Measurements from ENCODE around the gene KHNYN. TPM values are rescaled to one million over a fixed set of nuclear protein-coding genes. Genes with fewer than 3 reads are reported as not detected.
"Not testable (repeated sequence)": the region's sequence is repeated elsewhere in the genome, so short reads cannot be mapped to it uniquely, and the experiment has no call there.

The KHNYN gene
- total RNA-seq, 4 donors from 2014 or later, result 65.7 to 129 (median 101) TPM

DNA sequence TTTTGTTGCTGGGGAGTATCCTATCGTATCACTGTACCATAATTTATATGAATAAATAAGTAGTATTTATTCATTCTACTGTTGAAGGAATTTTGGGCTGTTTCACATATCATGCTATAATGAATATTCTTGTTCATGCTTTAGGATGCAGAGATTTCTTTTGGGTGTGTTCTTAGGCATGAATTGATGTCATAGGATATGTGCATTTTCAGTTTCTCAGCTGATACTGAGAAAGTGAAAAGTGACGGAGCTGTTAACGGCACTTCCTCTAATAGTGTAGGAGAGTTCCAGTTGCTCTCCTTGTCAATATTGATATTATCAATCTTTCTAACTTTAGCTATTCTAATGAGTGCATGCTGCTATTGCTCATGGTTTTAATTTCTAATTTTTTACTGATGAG lies 36.1 kb downstream of the KHNYN start:
- DNase-seq, result no peak
- Histone ChIP-seq H3K27ac (no peak overlapping the region), H3K4me1 (no peaks in the 10 kb centered on the region), H3K36me3 (no peaks in the 10 kb centered on the region), H3K9me3 (no peaks in the 10 kb centered on the region), H3K4me3 (no peak overlapping the region), H3K27me3 (no peaks in the 10 kb centered on the region)
- WGBS, 2 donors (ENCODE audit: low coverage in 1 of 2), result 95 to 100% methylated on average over 3 of the region's 3 CpGs
- in situ Hi-C loops (cut with MboI; ENCODE audit: low pct_ligation_motif_present in 1 of 4, low pct_unique_long_range_greater_than_20kb in 1 of 4, low sequenced_read_pairs in 3 of 4), result no loop called here
- intact Hi-C loops (cut with DNase I; ENCODE audit: low total_unique reads), result no loop called here
- TF ChIP-seq POLR2A (IDR thresholded peaks at IDR 0.05) (no peak), EP300 (IDR thresholded peaks at IDR 0.05; ENCODE audit: low read depth) (no peak), POLR2AphosphoS5 (IDR thresholded peaks at IDR 0.05) (no peak)
- TF ChIP-seq, protein P1, sequence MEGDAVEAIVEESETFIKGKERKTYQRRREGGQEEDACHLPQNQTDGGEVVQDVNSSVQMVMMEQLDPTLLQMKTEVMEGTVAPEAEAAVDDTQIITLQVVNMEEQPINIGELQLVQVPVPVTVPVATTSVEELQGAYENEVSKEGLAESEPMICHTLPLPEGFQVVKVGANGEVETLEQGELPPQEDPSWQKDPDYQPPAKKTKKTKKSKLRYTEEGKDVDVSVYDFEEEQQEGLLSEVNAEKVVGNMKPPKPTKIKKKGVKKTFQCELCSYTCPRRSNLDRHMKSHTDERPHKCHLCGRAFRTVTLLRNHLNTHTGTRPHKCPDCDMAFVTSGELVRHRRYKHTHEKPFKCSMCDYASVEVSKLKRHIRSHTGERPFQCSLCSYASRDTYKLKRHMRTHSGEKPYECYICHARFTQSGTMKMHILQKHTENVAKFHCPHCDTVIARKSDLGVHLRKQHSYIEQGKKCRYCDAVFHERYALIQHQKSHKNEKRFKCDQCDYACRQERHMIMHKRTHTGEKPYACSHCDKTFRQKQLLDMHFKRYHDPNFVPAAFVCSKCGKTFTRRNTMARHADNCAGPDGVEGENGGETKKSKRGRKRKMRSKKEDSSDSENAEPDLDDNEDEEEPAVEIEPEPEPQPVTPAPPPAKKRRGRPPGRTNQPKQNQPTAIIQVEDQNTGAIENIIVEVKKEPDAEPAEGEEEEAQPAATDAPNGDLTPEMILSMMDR (IDR thresholded peaks at IDR 0.05), result no peak

DNA sequence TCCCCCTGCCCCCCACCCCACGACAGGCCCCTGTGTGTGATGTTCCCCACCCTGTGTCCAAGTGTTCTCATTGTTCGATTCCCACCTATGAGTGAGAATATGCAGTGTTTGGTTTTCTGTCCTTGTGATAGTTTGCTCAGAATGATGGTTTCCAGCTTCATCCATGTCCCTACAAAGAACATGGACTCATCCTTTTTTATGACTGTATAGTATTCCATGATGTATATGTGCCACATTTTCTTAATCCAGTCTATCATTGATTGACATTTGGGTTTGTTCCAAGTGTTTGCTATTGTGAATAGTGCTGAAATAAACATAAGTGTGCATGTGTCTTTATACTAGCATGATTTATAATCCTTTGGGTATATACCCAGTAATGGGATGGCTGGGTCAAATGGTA lies 40.7 kb downstream of the KHNYN start:
- WGBS, 2 donors (ENCODE audit: low coverage in 1 of 2), result 93% methylated on average over 2 of the region's 2 CpGs; no CpG with 5 or more reads in 1 of the 2 donors
- H3K27ac ChIP-seq; H3K4me1 ChIP-seq; intact Hi-C loops (cut with DNase I; ENCODE audit: low total_unique reads); H3K36me3 ChIP-seq; DNase-seq; H3K9me3 ChIP-seq; in situ Hi-C loops (cut with MboI; ENCODE audit: low pct_ligation_motif_present in 1 of 4, low pct_unique_long_range_greater_than_20kb in 1 of 4, low sequenced_read_pairs in 3 of 4); H3K27me3 ChIP-seq; H3K4me3 ChIP-seq: not testable (repeated sequence)

DNA sequence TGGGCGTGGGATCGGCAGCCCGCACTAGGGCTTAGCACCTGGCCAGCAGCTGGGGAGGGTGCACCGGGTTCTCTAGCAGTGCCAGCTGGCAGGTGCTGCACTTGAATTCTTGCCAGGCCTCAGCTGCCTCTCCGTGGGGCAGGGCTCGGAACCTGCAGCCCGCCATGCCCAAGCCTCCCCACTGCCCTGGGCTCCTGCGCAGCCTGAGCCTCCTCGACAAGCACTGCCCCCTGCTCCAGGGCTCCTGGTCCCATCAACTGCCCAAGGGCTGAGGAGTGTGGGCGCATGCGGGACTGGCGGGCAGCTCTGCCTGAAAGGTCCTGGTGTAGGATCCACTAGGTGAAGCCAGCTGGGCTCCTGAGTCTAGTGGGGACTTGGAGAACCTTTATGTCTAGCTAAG lies 43.5 kb downstream of the KHNYN start:
- intact Hi-C loops (cut with DNase I; ENCODE audit: low total_unique reads) (no loop called here), in situ Hi-C loops (cut with MboI; ENCODE audit: low pct_ligation_motif_present in 1 of 4, low pct_unique_long_range_greater_than_20kb in 1 of 4, low sequenced_read_pairs in 3 of 4) (no loop called here)
- no peaks in the 10 kb centered on the region for H3K36me3 ChIP-seq
- TF ChIP-seq POLR2AphosphoS5 (IDR thresholded peaks at IDR 0.05), result no peak
- TF ChIP-seq, protein P1 (IDR thresholded peaks at IDR 0.05), result no peak
- TF ChIP-seq EP300 (IDR thresholded peaks at IDR 0.05; ENCODE audit: low read depth), result no peak
- no peak for TF ChIP-seq POLR2A (IDR thresholded peaks at IDR 0.05)
- no peaks in the 10 kb centered on the region for H3K27me3 ChIP-seq
- H3K4me1 ChIP-seq, result no peaks in the 10 kb centered on the region
- H3K4me3 ChIP-seq, result no peak overlapping the region
- WGBS, 2 donors (ENCODE audit: low coverage in 1 of 2), result 88% methylated on average over 8 of the region's 12 CpGs; no CpG with 5 or more reads in 1 of the 2 donors
- H3K27ac ChIP-seq, result no peak overlapping the region
- no peaks in the 10 kb centered on the region for H3K9me3 ChIP-seq
- DNase-seq, result no peak

DNA sequence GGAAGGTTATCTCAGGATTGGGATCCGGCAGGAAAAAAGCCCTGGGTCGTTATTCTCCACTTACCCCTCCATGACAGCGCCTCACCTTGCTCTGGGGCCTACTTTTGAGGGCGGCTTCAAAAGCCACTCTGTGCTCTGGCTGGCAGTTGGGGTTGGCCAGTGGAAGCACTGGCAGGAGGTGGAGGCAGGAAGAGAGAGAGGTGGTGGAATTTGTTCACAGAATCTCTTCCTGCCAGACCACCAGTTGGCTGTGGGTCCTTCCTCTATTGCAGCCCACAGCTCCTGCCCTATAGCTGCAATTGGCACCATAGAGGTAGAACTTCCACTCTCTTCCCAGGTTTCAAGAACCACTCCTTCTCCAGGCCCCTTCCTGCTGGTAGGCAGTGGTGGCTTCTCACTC lies 45.5 kb downstream of the KHNYN start:
- in situ Hi-C loops (cut with MboI; ENCODE audit: low pct_ligation_motif_present in 1 of 4, low pct_unique_long_range_greater_than_20kb in 1 of 4, low sequenced_read_pairs in 3 of 4), result no loop called here
- Histone ChIP-seq H3K27ac (no peak overlapping the region), H3K9me3 (no peaks in the 10 kb centered on the region), H3K27me3 (no peaks in the 10 kb centered on the region), H3K4me3 (no peak overlapping the region), H3K4me1 (no peaks in the 10 kb centered on the region), H3K36me3 (no peaks in the 10 kb centered on the region)
- 84 to 92% methylated on average over 4 of the region's 4 CpGs for WGBS, 2 donors (ENCODE audit: low coverage in 1 of 2)
- intact Hi-C loops (cut with DNase I; ENCODE audit: low total_unique reads), result no loop called here
- TF ChIP-seq POLR2A (IDR thresholded peaks at IDR 0.05) (no peak), EP300 (IDR thresholded peaks at IDR 0.05; ENCODE audit: low read depth) (no peak), POLR2AphosphoS5 (IDR thresholded peaks at IDR 0.05) (no peak)
- TF ChIP-seq, protein P1 (IDR thresholded peaks at IDR 0.05), result no peak
- no peak for DNase-seq

DNA sequence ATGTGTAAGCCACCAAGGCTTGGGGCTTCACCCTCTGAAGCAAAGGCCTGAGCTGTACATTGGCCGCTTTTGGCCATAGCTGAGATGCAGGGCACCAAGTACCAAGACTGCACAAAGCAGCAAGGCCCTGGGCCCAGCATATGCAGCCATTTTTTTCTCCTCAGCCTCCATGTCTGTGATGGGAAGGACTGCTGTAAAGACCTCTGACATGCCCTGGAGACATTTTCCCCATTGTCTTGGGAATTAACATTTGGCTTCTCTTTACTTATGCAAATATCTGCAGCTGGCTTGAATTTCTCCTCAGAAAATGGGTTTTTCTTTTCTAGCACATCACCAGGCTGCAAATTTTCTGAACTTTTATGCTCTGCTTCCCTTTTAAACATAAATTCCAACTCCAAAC lies 50.2 kb downstream of the KHNYN start:
- H3K36me3 ChIP-seq; DNase-seq; H3K4me1 ChIP-seq; H3K9me3 ChIP-seq; in situ Hi-C loops (cut with MboI; ENCODE audit: low pct_ligation_motif_present in 1 of 4, low pct_unique_long_range_greater_than_20kb in 1 of 4, low sequenced_read_pairs in 3 of 4); H3K4me3 ChIP-seq; H3K27ac ChIP-seq; intact Hi-C loops (cut with DNase I; ENCODE audit: low total_unique reads); H3K27me3 ChIP-seq: not testable (repeated sequence)
- WGBS, 2 donors (ENCODE audit: low coverage in 1 of 2), result 0 to 8% methylated on average over 1 of the region's 1 CpG
